ENCODE data around the gene FMNL2. TPM values are rescaled to one million over a fixed set of nuclear protein-coding genes. Genes with fewer than 3 reads are reported as not detected.

The FMNL2 gene
- total RNA-seq, 1 experiment from 2014 or later = 28.1 TPM

GRCh38 chr2:152548111-152548875 is 213.3 kb downstream of the FMNL2 start (continued):
- TF ChIP-seq CTCF (IDR thresholded peaks at IDR 0.05 in 2 of 3, conservative IDR thresholded peaks at IDR 0.05 in 1 of 3; ENCODE audit: borderline replicate concordance in 1 of 3, insufficient read depth in 1 of 3, low read depth in 2 of 3, low read length in 2 of 3) (no peak), EZH2 (IDR thresholded peaks at IDR 0.05) (no peak), ZFX (IDR thresholded peaks at IDR 0.05) (no peak), EGR1 (IDR thresholded peaks at IDR 0.05; ENCODE audit: low read depth) (no peak), ATF3 (IDR thresholded peaks at IDR 0.05) (no peak), YY1 (IDR thresholded peaks at IDR 0.05; ENCODE audit: extremely low read depth, insufficient replicate concordance, low read depth, low read length) (no peak), CEBPB (IDR thresholded peaks at IDR 0.05; ENCODE audit: low read depth) (no peak)

GRCh38 chr2:152548996-152549395 is 214.0 kb downstream of the FMNL2 start:
- Histone ChIP-seq H3K9me3 (ENCODE audit: control insufficient read depth in 1 of 2, insufficient read depth in 1 of 2, low read depth in 1 of 2, low read length in 2 of 2) (no peaks in the 10 kb centered on the region), H3K79me2 (ENCODE audit: insufficient read depth, low read length) (no peaks in the 10 kb centered on the region), H2AFZ (ENCODE audit: low read depth, low read length, poor library complexity, severe bottlenecking) (no peak overlapping the region), H3K4me3 (replicated peaks in 1 of 2; ENCODE audit: low read depth in 1 of 2, low read length in 2 of 2) (no peak overlapping the region), H3K27me3 (ENCODE audit: insufficient read depth, low read length) (no peaks in the 10 kb centered on the region), H3K4me1 (ENCODE audit: control insufficient read depth in 1 of 2, insufficient read depth in 2 of 2, low read length in 2 of 2) (no peaks in the 10 kb centered on the region), H3K9ac (ENCODE audit: low read length) (no peak overlapping the region), H3K9me2 (ENCODE audit: insufficient read depth) (no peaks in the 10 kb centered on the region), H4K20me1 (ENCODE audit: insufficient read depth) (no peaks in the 10 kb centered on the region), H3K27ac (ENCODE audit: low read depth, low read length) (no peak overlapping the region), H3K4me2 (ENCODE audit: low read length) (no peak overlapping the region), H3K36me3 (ENCODE audit: control insufficient read depth in 1 of 2, insufficient read depth in 2 of 2, low read length in 2 of 2) (no peaks in the 10 kb centered on the region)
- ChIA-PET RAD21 (ENCODE audit: low non-redundant PET in 1 of 2, low total read pairs in 2 of 2, uncharacterized antibody in 2 of 2, unreplicated experiment in 2 of 2) (no interaction called here), CTCF (no interaction called here), POLR2A (no interaction called here)
- TF ChIP-seq, protein P1, sequence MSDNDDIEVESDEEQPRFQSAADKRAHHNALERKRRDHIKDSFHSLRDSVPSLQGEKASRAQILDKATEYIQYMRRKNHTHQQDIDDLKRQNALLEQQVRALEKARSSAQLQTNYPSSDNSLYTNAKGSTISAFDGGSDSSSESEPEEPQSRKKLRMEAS (IDR thresholded peaks at IDR 0.05) = no peak
- TF ChIP-seq SP1 (IDR thresholded peaks at IDR 0.05; ENCODE audit: low read depth) (no peak), ZFX (IDR thresholded peaks at IDR 0.05) (no peak), ZBTB33 (IDR thresholded peaks at IDR 0.05; ENCODE audit: extremely low read depth, insufficient replicate concordance, low read length) (no peak), SIN3A (IDR thresholded peaks at IDR 0.05; ENCODE audit: low read depth) (no peak), EZH2 (IDR thresholded peaks at IDR 0.05) (no peak)
- no peak for ATAC-seq
- DNase-seq (ENCODE audit: low read depth, low spot score) = no peak
- no TSS peak for BruUV-seq (replicated peaks)
- intact Hi-C loops (cut with micrococcal nuclease) = no loop called here

All from HCT116 (cell line).